Head of caudate nucleus (tissue), 42 donors: Measurements from ENCODE around the gene RBM18.

ENCODE experiments used
- DNase-seq, 42 donors: peaks; one replicate each; pipeline versions ENCODE4 v3.0.0 to v3.0.0-alpha.2; 2020 to 2021; ENCODE audit warnings: mixed read lengths in 7 of 42
- intact Hi-C: fragments of 100-400 bp; cut with DNase I; formaldehyde crosslinking; loops from one replicate; pipeline ENCODE4 v1.15.0; 2022

Gene RBM18

DNA sequence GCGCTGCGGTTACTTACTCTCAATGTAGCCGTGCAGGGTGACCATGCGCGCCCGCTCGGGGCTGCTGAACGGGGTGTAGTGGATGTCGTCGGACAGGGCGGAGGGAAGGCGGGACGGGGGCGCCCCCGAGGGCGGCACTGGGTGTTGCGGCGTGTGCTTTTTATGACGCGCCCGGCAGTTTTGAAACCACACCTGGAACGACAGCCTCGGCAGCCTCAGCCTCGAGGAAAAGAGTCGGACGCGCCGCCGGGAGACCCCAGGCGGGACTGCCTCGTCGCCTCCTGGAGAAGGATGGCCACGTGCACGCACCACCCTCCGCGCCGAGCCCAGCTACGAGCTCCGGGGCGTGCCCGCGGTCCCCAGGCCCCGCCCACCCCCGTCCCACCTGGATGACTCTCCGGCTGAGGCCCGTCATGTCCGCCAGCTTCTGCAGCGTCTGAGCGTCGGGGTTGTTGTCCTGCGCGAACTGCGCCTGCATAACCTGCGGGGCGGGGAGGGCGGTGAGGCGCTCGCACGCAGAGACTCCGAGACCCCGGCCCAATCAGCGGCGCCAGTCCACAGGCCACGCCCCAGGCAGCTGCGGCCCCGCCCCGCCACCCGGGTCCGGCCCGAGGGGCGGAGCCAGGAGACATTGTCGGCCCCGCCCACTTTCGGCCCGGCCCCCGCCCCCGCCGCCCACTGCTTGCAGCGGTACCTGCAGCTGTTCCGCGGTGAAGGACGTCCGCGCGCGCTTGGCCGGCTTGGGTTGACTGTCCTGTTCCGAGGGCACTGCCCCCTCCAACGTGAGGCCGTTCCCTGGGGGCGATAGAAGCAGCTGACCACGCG is 50.8 kb downstream of the RBM18 start:
- intact Hi-C loops, result no loop called here
- peak in 1 of 42 donors; percentile 24 for DNase-seq

DNA sequence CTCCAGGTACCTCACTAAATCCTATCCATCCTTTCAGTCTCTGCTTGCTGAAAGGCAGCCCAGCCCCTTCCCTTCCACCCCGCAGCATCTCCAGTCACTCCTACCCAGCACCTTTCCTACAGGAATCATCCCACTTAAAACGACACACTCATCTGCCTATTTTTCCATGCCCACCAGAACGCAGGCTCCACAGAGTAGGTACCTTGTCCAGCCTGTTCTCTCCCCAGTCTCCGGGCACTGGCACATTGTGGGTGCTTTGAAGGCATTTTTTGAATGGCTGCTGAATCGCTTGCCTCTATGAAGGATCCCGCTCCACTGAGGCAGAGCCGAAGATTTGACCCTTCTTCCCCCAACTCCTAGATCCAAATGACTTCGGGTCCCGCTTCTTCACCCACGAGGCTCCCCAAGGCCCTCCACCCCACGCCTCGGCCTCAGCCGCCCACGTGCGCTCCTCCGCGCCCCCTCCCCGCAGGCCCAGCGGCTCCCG is 51.5 kb downstream of the RBM18 start:
- intact Hi-C loops, result no loop called here
- no peak for DNase-seq

DNA sequence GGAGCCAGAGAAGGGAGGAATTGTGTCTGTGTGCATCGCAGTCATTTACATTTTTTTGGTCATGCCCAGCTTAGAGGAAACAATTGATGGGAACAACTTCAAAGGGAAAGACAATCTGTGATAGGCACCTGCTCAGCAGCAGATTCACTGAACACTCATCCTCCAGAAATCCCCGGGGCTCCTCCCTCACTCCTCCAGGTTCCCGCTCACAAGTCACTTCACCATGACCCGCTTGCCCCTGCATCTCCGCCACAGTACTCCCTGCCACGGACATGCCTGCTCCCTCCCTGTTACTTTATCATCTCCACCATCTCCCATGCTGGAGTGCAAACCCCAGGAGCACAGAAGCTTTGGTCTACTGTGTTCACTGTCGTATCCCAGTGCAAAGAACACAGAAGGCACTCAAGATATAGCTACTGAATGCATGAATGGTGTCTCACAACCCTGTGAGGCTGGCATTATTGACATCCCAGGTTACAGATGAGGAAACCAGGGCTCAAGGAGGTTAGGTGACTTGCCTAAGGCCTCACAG is 52.1 kb downstream of the RBM18 start:
- peak in 1 of 42 donors; percentile 5 for DNase-seq
- intact Hi-C loops, result no loop called here

DNA sequence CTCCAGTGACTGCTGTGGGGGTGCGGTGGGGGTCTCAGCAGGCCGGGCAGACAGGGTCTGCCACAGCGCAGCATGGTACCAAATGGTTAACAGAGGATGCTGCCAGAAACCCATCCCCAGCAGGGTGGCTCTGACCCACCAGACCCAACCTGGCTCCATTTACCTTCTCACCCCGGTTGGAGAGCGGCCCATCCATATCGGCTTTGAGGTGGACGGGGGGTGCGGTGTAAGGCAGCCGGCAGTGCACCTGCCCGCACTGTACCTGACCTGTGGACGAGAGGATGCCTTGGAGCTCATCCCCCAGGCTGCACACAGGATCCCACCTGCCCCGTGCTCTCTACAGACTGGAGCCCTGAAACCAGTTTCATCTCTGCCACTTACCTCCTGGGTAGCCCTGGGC is 55.2 kb downstream of the RBM18 start:
- no peak for DNase-seq
- intact Hi-C loops, result no loop called here

DNA sequence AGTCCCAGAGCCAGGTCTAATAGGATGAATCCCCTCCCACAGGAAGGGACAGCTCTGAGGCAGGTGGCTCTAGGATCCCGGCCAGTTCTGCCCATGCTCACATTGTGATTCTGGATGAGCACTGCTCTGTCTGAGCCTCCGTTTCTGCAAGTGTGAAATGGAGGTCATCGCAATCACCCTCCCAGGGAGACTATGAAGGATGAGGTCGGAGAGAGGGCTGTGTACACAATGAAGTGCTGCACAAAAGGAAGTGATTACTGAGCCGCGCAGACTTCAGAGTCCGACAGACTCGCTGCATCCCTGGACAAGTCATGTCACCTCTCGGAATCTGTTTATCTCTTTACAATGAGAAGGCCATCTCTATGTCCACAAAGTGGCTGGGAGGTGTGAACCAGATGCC is 57.5 kb downstream of the RBM18 start:
- no peak for DNase-seq
- intact Hi-C loops, result no loop called here

DNA sequence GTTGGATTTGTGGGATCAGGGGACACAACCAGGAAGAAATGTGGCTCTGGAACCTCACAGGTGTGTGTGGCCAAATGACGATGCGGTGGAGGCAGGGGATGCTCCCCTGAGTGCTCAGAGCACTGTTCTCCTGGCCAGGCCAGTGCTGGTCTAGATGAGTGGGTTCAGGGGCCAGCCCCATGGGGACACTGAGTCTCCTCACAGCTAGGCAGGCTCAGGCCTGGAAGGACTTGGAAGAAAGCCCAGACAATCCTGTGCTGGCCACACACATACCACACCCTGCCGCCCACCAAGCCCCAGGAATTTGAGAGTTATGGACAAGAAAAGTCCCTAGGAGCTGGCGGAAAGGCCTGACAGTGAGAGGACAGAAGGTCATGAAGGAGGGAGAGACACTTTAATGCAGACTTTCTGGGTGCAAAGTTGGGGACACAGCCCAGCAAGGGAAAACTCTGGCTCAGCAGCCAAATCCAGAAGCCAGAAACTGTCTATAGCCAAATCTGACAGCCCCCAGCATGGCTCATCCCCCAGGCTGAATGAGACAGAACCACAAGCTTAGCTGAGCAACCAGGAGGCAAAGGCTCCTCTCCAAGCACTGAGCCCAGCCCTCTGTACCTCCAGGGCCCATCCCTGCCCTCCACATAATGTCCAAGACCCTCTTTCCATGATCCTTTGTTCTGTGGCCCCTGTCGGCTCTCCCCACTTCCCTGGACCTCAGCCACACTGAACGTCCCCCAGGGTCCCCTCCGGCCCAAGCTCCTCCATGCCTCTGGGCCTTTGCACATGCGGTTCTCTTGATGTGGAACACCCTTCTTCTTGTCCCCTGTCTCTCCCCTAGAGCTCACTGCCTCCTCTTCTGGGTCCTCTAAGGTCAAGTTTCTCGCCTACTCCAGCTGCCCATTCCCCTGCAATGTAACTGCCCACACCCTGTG is 58.3 kb downstream of the RBM18 start:
- intact Hi-C loops, result no loop called here
- no peak for DNase-seq

DNA sequence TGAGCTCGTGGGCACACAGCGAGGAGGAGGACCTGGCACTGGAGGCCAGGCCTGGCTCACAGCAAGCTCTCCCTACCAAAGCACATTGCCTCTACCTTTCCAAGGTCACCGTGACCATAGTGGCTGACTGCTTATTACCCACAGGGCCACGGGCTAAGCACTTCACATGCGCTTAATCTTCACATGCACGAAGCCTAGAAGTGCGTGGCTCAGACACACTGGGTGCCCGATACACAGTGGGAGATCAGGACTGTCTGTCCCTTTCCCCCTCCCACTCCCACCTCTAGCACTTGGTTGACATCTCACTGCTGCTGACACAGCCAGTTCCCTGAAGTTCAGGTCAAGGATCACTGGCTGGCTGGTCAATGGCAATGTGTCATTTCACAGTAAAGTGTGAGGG is 59.5 kb downstream of the RBM18 start:
- intact Hi-C loops, result no loop called here
- no peak for DNase-seq

DNA sequence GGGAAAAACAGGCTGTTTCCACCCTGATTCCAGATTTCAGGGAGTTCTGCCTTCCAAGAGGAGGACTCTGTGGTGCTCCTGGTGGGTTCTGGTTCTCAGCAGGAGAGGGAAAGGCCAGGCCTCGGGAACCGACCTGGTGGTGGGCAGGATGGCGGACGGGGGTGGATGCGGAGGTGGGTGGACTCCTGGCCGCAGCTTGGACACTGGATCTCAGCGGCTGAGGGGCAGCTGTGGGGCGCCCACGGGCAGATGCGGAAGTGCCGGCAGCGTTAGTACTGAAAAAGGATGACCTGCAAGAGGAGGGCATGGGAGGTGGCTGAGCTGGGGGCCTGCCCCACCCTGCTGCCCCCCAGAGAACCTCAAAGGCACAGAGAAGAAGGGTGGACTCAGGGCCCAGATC is 60.1 kb downstream of the RBM18 start:
- DNase-seq, result no peak
- intact Hi-C loops, result no loop called here

DNA sequence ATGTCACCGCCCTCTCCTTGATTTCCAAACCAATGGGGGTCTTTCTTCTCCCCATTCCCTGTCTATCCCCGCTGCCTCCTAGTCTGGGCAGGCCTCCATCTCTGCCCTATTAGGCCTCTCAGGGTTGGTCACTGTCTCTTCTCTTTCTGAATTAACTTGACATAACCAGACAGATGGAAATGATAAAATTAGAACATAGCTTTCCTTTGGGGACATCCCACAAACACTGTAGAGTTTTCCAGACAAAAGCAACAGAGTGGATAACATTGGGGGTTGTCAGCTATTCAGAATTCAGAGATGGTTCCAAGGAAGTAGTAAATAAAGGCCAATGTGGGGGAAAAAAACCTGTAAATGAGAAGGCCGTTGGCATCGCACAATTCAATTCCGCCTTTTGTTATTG is 60.6 kb downstream of the RBM18 start:
- no peak for DNase-seq

DNA sequence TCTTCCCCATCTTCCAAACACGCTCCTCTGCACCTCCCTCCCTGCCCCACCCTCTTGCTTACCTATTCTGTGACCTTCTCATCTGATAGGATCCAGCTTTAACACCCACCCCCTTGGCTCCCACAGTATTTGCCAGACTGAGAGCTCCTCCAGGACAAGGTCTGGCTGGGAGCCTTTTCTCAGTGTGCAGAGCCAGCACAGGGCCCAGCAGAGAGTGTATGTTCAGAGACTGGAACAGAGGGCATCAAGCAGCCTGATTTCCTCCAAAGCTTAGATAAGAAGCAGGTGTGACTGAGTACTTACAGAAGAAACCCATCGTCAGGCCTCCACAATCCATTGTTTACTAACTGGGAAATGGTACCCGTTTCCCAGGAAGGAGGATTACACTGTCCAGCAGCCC is 62.5 kb downstream of the RBM18 start:
- DNase-seq, result no peak
- intact Hi-C loops, result no loop called here

More for the DNA sequence above, 60.6 kb downstream of the RBM18 start:
- intact Hi-C loops, result no loop called here

DNA sequence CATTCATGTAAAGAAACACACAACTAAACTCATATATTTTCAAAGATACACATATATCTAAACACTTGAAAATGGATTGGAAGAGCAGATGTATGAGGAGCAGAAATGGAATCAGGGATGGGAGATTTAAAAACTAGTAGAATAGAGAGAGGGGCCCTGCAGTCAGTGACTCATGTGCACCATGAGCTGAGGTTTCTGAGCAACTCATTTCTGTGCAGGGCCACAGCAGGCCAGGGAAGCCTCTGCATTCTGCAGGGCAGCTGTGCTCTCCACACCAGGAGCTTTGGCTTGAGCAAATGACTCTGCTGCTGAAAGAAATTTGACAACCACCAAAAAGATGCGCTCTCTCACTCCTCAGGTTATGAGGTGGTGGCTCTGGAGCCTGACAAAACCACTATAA is 63.0 kb downstream of the RBM18 start:
- DNase-seq, result no peak
- intact Hi-C loops, result no loop called here

DNA sequence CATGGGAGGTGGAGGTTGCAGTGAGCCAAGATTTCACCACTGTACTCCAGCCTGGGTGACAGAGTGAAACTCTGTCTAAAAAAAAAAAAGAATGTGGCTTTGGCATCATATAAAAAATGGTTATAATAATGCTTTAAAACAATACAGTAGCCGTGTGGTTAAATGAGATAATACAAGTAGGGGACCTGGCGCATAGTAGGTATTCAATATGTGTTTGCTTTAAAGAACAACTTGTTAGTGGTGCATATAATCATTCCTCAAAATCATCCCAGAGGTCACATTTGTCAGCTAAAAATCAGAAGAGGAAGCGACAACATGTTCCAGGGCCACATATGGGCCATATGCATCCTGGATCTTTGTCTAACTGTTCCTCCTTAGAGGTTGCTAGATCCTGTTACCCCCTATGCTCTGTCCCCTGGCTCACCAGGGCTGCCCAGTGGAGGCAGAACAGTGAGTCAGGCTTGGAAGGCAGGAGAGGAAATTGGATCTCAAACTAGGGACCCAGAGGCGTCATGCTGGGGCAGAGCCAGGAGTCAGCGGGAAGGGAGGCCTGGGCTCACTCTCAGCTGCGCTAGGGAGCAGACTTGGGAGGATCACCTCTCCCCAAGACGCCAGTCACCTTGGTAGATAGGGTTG is 63.6 kb downstream of the RBM18 start:
- DNase-seq, result no peak
- intact Hi-C loops, result no loop called here

DNA sequence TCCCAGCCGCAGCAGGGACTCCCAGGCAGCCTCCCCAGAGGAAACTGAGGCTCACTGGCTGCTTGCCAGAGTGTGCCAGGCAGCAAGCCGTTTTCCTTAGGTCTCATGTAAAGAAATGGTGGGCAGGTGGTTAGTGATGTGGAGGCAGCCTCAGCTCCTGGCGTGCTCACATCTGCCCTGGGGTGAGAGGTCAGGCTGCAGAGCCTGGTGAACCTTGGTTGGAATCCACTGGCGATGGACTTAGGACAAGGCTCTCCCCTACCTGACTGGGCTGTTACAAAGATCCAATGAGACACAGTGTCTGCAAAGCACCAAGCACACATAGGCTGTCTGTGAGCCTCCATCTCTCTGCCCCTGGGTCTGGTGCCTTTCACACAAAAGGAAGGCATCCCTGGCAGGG is 66.8 kb downstream of the RBM18 start:
- intact Hi-C loops, result no loop called here
- no peak for DNase-seq

DNA sequence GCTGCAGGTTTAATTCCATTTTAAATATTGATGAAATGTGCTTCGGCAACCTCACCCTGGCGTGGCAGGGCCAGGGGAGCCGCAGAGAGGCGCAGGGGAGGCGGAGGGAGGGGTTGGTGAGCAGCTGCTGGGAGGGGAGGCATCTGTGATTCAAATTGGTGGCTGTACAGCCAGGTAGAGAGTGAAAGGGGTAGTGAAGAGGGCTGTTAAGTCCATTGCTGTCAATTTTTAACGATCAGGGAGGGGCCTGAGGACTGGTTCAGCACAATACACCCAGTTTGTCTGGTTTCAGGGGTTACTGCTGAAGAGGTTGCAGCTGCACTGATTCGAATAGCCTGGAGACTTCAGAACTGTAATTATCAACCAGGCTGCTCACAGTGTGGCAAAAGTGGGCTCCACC is 67.2 kb downstream of the RBM18 start:
- DNase-seq, result no peak
- intact Hi-C loops, result no loop called here

DNA sequence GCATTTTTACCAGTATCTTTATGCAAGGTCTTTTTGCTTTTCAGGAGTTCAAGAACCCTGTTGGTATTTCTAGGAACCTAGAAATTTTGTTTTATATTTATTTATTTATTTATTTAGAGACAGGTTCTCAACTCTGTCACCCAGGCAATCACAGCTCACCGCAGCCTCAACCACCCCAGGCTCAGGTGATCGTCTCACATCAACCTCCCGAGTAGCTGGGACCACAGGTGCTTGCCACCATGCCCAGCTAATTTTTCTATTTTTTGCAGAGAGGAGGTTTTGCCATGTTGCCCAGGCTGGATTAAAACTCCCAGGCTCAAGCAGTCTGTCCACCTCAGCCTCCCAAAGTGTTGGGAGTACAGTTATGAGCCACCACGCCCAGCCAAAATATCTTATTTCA is 68.8 kb downstream of the RBM18 start:
- no peak for DNase-seq

DNA sequence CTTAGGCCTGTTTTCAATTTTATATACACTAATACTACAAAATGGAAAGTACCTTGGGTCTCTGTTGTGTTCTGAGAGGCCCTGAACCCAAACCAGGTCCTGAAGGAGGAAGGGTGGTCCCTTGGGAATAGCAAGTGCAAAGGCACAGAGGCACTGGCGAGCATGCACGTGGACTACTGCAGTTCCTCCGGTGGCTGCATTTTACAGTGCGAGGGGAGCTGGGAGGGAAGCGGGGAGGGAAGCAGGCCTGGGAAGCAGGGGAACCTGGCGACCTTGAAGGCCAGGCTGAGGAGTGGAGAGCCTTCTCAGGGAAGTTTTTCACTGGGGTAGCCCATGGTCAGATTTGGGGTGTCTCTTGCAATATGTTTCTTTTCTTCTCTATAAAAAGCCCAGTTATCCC is 71.0 kb downstream of the RBM18 start:
- intact Hi-C loops, result no loop called here
- DNase-seq, result no peak

More for the DNA sequence above, 68.8 kb downstream of the RBM18 start:
- intact Hi-C loops, result no loop called here

DNA sequence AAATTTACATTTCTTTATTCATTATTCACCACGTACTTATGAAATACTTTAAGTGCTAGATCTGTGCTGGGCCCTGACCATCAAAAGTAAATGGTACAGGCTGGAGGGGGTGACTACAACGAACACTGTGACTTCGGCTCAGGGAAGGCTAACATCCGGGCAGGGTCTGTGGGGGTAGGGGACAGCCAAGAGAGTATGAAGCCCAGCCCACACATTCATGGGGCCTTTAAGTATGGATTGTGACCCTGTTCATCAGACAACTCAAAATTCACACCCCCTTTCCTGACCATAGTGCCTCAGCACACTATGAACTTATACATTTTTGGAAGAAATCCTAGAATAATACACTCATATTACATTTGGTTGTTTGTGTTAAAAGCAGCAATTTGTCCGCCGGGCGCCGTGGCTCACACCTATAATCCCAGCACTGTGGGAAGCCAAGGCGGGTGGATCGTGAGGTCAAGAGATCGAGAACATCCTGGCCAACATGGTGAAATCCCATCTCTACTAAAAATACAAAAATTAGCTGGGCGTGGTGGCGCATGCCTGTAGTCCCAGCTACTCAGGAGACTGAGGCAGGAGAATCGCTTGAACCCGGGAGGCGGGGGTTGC is 71.6 kb downstream of the RBM18 start:
- intact Hi-C loops, result no loop called here
- DNase-seq, result no peak

DNA sequence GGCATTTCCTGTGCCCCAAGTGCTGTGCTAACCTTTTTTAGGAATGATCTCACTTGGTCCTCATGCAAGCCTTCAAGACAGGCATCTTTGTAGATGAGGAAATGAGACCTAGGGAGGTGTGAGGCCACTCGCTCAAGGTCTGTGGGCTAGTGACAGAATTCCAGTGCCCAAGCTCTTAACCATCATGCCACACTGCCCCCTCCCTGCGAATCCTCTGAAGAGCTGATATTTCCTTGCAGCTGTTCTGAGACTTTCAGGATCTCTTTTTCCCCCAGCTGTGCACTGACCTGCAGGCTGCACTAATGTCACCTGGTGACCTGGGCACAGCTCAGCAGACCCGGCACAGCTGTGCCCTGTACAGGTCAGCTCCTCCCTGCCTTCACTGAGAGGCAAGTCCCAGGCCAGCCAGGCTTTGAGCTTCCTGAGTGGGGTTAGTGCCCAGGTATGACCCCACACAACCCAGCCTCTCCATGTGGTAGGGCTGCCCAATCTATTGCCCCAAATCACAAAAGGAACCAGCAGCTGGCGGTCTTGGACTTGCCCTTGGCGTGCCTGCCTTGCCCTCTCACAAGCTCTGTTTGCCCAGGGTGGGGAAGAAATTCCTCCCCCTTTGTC is 72.3 kb downstream of the RBM18 start:
- intact Hi-C loops, result no loop called here
- DNase-seq, result no peak

DNA sequence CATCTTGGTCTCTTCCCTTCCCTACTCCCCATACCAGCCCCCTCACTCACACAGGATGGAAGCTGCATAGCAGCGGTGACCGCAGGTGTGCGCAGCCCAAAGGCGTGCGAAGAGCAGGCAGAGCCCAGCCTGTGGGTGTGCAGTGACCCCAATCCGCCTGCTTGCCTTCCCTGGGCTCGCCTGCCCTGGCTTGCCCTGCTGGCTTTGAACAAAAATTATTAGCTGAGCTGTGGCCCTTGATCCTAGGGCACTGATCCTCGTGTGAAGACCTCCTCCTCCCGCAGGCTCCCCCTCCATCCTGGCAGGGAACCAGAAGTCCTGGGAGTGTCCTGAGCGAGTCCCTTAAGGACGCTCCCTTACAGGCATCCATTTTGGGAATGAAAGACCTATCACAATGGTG is 73.1 kb downstream of the RBM18 start:
- DNase-seq, result no peak
- intact Hi-C loops, result no loop called here
